Adrenal gland (tissue), 5 donors: ENCODE measurements around the gene SEMA3G.

Source experiments
- CTCF ChIP-seq, 6 experiments: fragments of 450-650 bp in 4 of 6; fragments of 200-600 bp in 2 of 6; sonication (generic) in 1 of 6; IDR thresholded peaks; 1 replicate in 5 of 6; 2 replicates in 1 of 6; pipeline versions ENCODE4 v1.5.1 to v1.8.0; 2016 to 2021; ENCODE audit warnings: antibody characterized with exemption in 6 of 6, mild to moderate bottlenecking in 2 of 6, moderate library complexity in 1 of 6
- POLR2A ChIP-seq, 2 donors: fragments of 450-650 bp; IDR thresholded peaks; one replicate each; pipeline ENCODE4 v1.6.1; 2017; ENCODE audit warnings: antibody characterized with exemption in 2 of 2, mild to moderate bottlenecking in 2 of 2, moderate library complexity in 1 of 2
- donor health status: DM: no; HTN: no; CAD: no.

- TF ChIP-seq CTCF (IDR thresholded peaks at IDR 0.05): no peak
- no peak for TF ChIP-seq POLR2A (IDR thresholded peaks at IDR 0.05)
Observed at GRCh38 chr3:52396011-52396906, 48.6 kb downstream of the SEMA3G start.
